Coronary artery (tissue), 2 donors: ENCODE results near the gene CDKL2.

ENCODE experiments used
- DNase-seq: peaks from one replicate; pipeline ENCODE4 v3.0.0-alpha.2; 2017; ENCODE audit warnings: low spot score
- H3K27ac ChIP-seq, 2 donors: fragments of 200-600 bp; sonication (generic); one replicate each; pipeline ENCODE4 v1.5.1; 2016 to 2019
- H3K4me3 ChIP-seq: fragments of 200-600 bp; sonication (generic); 2 replicates; pipeline ENCODE4 v1.5.1; 2016; ENCODE audit warnings: mild to moderate bottlenecking, moderate library complexity
- CTCF ChIP-seq: fragments of 200-600 bp; sonication (generic); IDR thresholded peaks from one replicate; pipeline ENCODE4 v1.5.1; 2019; ENCODE audit warnings: antibody characterized with exemption

Gene CDKL2

DNA sequence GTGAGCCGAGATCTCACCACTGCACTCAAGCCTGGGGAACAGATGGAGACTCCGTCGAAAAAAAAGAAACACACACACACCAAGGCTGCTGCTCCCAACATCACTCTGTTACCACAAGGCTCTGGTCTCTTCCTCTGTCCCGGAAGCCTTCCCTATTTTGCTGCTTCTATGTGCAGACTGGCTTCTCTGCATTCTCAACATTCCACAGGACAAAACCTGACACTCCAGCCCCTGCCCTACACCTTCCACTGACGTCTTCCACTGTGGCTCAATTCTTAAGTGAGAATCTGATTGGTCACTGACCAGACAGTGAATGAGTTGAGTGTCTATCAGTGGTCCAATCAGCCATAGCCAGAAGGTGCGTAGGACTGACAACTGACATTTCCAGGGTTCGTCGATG is 68.5 kb downstream of the CDKL2 start:
- DNase-seq = no peak
- Histone ChIP-seq H3K4me3 (no peak overlapping the region), H3K27ac (no peak overlapping the region)
- TF ChIP-seq CTCF = no peak

DNA sequence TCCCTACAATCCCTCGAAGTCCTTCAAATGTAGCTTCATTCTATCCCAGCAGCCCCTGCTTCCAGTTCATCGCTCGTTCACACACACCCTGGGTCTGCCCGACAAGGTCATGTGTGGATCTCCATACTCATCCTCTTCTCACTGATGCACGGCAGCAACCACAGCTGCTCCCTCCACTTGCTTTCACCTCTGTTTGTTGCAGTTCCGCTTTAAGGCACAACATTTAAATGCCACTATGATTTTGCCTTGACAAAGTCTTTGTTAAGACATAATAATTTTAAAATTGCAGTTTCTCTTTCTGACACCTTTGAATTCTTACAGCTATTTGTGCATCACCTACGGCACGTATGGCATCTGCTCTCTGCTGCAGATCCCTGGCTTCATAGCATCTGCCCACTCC is 72.6 kb downstream of the CDKL2 start:
- Histone ChIP-seq H3K4me3 (no peak overlapping the region), H3K27ac (no peak overlapping the region)
- DNase-seq = no peak
- TF ChIP-seq CTCF = no peak

- H3K27ac ChIP-seq = no peak within 1 kb of the TSS
- DNase-seq = no peak
- H3K4me3 ChIP-seq = no peak within 1 kb of the TSS
- no peak for TF ChIP-seq CTCF
Measured at GRCh38 chr4:75555294-75556164, 74.8 kb downstream of the CDKL2 start, which contains the start of gene ODAPH. Gene ODAPH (plus strand): TSS chr4:75556066. CDS start chr4:75556083, 17 bp downstream.

GRCh38 chr4:75552452-75552851 is 77.9 kb downstream of the CDKL2 start:
- H3K4me3 ChIP-seq = no peak overlapping the region
- TF ChIP-seq CTCF = no peak
- no peak for DNase-seq
- no peak overlapping the region for H3K27ac ChIP-seq

GRCh38 chr4:75549019-75549418 is 81.3 kb downstream of the CDKL2 start:
- no peak overlapping the region for H3K27ac ChIP-seq
- no peak for TF ChIP-seq CTCF
- DNase-seq = no peak
- H3K4me3 ChIP-seq = no peak overlapping the region

GRCh38 chr4:75547647-75548387 is 82.5 kb downstream of the CDKL2 start:
- Histone ChIP-seq H3K27ac (no peak overlapping the region), H3K4me3 (no peak overlapping the region)
- DNase-seq = no peak
- TF ChIP-seq CTCF = no peak
